ENCODE measurements around the gene MRTO4.

GRCh38 chr1:19229828-19230325, 21.7 kb upstream of the MRTO4 start:
- no peak for TF ChIP-seq CTCF (IDR thresholded peaks at IDR 0.05)
- no peak for TF ChIP-seq ZFX (IDR thresholded peaks at IDR 0.05; ENCODE audit: borderline replicate concordance)

Data from 22Rv1 (cell line).